ENCODE results near the gene KIF26B.
"Not testable (repeated sequence)": the region's sequence is repeated elsewhere in the genome, so short reads cannot be mapped to it uniquely, and the experiment has no call there.

The KIF26B gene

GRCh38 chr1:245397771-245398170 lies 243.0 kb downstream of the KIF26B start:
- no peak for DNase-seq

GRCh38 chr1:245398180-245398579 lies 243.4 kb downstream of the KIF26B start:
- DNase-seq: no peak

- no peak for DNase-seq
Observed at GRCh38 chr1:245401881-245402587, 247.2 kb downstream of the KIF26B start.

- DNase-seq: not testable (repeated sequence)
Observed at GRCh38 chr1:245402998-245403397, 248.2 kb downstream of the KIF26B start.

GRCh38 chr1:245404527-245404926 lies 249.7 kb downstream of the KIF26B start:
- no peak for DNase-seq

- no peak for DNase-seq
Observed at GRCh38 chr1:245404952-245405351, 250.2 kb downstream of the KIF26B start.

- DNase-seq: no peak
Observed at GRCh38 chr1:245406426-245406825, 251.6 kb downstream of the KIF26B start.

- no peak for DNase-seq
Observed at GRCh38 chr1:245407983-245408382, 253.2 kb downstream of the KIF26B start.

GRCh38 chr1:245409341-245410195 lies 254.8 kb downstream of the KIF26B start:
- no peak for DNase-seq

- DNase-seq: no peak
Observed at GRCh38 chr1:245411245-245412036, 256.7 kb downstream of the KIF26B start.

GRCh38 chr1:245412306-245412705 lies 257.5 kb downstream of the KIF26B start:
- DNase-seq: no peak

- no peak for DNase-seq
Observed at GRCh38 chr1:245416781-245417180, 262.0 kb downstream of the KIF26B start.

GRCh38 chr1:245418077-245418476 lies 263.3 kb downstream of the KIF26B start:
- DNase-seq: no peak

- DNase-seq: no peak
Observed at GRCh38 chr1:245419461-245419978, 264.7 kb downstream of the KIF26B start.

- DNase-seq: no peak
Observed at GRCh38 chr1:245419989-245420388, 265.2 kb downstream of the KIF26B start.

GRCh38 chr1:245420926-245421325 lies 266.1 kb downstream of the KIF26B start:
- DNase-seq: no peak

- no peak for DNase-seq
Observed at GRCh38 chr1:245428681-245429080, 273.9 kb downstream of the KIF26B start.

- DNase-seq: no peak
Observed at GRCh38 chr1:245431706-245432105, 276.9 kb downstream of the KIF26B start.

GRCh38 chr1:245432228-245432875 lies 277.6 kb downstream of the KIF26B start:
- DNase-seq: no peak

- no peak for DNase-seq
Observed at GRCh38 chr1:245433561-245433960, 278.8 kb downstream of the KIF26B start.

- DNase-seq: no peak
Observed at GRCh38 chr1:245434280-245434679, 279.5 kb downstream of the KIF26B start.

GRCh38 chr1:245436407-245436806 lies 281.6 kb downstream of the KIF26B start:
- DNase-seq: no peak

Measured in CD4-positive, alpha-beta T cell treated with Interleukin-12 subunit alpha and Interleukin-12 subunit beta, for 1 hour (primary cell).